Measurements from ENCODE around the gene HIP1. TPM values are rescaled to one million over a fixed set of nuclear protein-coding genes. Genes with fewer than 3 reads are reported as not detected.

The HIP1 gene
- total RNA-seq, 1 donor: 25.7 TPM

- Histone ChIP-seq H3K79me2 (ENCODE audit: insufficient read depth, low read length) (peaks cover 21% of the 10 kb centered on the region), H3K4me1 (ENCODE audit: insufficient read depth, low read length) (peaks cover 25% of the 10 kb centered on the region), H3K36me3 (ENCODE audit: insufficient read depth, low read length) (no peaks in the 10 kb centered on the region), H4K20me1 (ENCODE audit: insufficient read depth, low read length) (no peaks in the 10 kb centered on the region), H3K4me2 (ENCODE audit: insufficient read depth, low read length) (peak overlapping the region; percentile 94), H3K9me3 (ENCODE audit: low read depth, low read length) (no peaks in the 10 kb centered on the region), H3K27me3 (ENCODE audit: insufficient read depth, low read length) (no peaks in the 10 kb centered on the region), H2AFZ (ENCODE audit: low read length) (peak overlapping the region; percentile 94), H3K4me3 (ENCODE audit: insufficient read depth, low read length) (peak overlapping the region; percentile 98), H3K27ac (ENCODE audit: low read depth, low read length) (peak overlapping the region; percentile 65)
- DNase-seq (ENCODE audit: insufficient read length, low spot score, missing footprints): peak; percentile 84
- no peak for TF ChIP-seq CTCF (IDR thresholded peaks at IDR 0.05; ENCODE audit: extremely low read depth, low read depth, low read length)
Observed at GRCh38 chr7:75737856-75738603, 711 bp downstream of the HIP1 start.

DNA sequence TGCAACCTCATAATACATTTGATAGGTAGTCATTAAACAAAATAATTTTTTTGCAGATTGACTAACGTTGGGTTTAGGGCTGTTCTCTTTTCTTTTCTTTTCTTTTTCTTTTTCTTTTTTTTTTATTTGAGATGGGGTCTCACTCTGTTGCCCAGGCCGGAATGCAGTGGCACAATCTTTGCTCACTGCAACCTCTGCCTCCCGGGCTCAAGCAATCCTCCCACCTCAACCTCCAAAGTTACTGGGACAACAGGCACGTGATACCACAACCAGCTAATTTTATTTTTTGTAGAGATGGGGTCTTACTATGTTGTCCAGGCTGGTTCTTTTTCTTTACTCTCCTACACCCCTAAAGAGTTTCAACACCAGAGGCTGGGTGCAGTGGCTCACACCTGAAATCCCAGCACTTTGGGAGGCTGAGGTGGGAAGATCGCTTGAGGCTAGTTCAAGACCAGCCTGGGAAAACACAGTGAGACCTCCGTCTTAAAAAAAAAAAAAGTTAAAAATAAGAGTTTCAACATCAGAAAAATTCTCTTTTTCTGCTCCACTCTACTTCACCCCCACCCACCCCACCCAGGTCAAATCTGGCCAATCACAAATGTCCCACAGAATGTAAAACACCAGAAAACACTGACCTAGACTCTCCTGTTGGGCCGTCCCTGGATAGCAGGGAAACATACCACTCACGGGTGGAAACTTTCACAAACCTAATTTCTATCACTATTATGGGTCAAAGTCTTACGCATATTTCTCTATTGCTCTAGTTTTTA lies 3.0 kb downstream of the HIP1 start:
- Histone ChIP-seq H3K36me3 (ENCODE audit: insufficient read depth, low read length) (no peaks in the 10 kb centered on the region), H3K4me1 (ENCODE audit: insufficient read depth, low read length) (peaks cover 35% of the 10 kb centered on the region), H3K9me3 (ENCODE audit: low read depth, low read length) (no peaks in the 10 kb centered on the region), H3K4me2 (ENCODE audit: insufficient read depth, low read length) (no peak overlapping the region), H3K27ac (ENCODE audit: low read depth, low read length) (no peak overlapping the region), H2AFZ (ENCODE audit: low read length) (no peak overlapping the region), H3K4me3 (ENCODE audit: insufficient read depth, low read length) (no peak overlapping the region), H3K79me2 (ENCODE audit: insufficient read depth, low read length) (peaks cover 21% of the 10 kb centered on the region), H3K27me3 (ENCODE audit: insufficient read depth, low read length) (no peaks in the 10 kb centered on the region), H4K20me1 (ENCODE audit: insufficient read depth, low read length) (no peaks in the 10 kb centered on the region)
- DNase-seq (ENCODE audit: insufficient read length, low spot score, missing footprints): no peak
- TF ChIP-seq CTCF (IDR thresholded peaks at IDR 0.05; ENCODE audit: extremely low read depth, low read depth, low read length): no peak

DNA sequence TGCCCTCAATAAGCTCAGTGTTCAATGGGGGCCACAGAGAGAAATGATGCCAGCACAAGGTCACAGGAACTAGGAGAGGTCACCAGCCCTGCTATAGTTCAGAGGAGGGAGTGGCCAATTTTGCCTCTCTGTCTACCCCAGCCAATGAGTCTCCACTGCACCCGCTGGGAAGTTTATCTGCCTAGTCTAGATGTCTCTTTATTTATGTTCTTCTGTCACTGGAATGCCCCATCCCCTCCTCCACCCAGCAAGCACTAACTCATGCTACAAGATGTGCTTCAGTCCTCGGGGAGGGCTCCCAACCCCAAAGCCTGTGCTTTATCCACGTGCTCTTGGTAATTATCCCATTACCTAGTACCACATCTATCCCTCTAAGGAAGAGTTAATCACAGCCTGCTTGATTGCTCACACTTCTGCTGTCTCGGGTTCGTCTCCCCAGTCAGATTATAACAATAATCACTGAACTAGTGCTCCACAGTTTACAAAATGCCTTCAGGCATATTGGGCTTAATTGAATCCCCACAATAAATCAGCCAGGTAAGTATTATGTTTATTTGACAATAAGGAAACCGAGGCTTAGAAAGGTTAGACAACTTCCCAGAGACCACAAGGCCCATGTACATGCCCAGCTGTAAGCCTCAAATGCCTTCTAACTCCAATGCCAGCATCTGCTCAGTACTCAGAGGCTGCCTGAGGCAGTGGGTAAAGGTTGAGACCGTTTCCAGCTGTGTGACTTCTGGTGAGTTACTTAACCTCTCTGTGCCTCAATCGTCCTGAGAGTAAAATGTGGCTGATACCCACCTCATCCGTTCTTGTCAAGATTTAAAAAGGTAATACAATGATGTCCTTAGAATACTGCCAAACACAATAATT lies 3.9 kb downstream of the HIP1 start:
- Histone ChIP-seq H3K4me1 (ENCODE audit: insufficient read depth, low read length) (peaks cover 35% of the 10 kb centered on the region), H4K20me1 (ENCODE audit: insufficient read depth, low read length) (no peaks in the 10 kb centered on the region), H3K79me2 (ENCODE audit: insufficient read depth, low read length) (peaks cover 21% of the 10 kb centered on the region), H2AFZ (ENCODE audit: low read length) (peak overlapping the region; percentile 11), H3K4me3 (ENCODE audit: insufficient read depth, low read length) (no peak overlapping the region), H3K27ac (ENCODE audit: low read depth, low read length) (peak overlapping the region; percentile 50), H3K4me2 (ENCODE audit: insufficient read depth, low read length) (no peak overlapping the region), H3K9me3 (ENCODE audit: low read depth, low read length) (no peaks in the 10 kb centered on the region), H3K36me3 (ENCODE audit: insufficient read depth, low read length) (no peaks in the 10 kb centered on the region), H3K27me3 (ENCODE audit: insufficient read depth, low read length) (no peaks in the 10 kb centered on the region)
- TF ChIP-seq CTCF (IDR thresholded peaks at IDR 0.05; ENCODE audit: extremely low read depth, low read depth, low read length): no peak
- DNase-seq (ENCODE audit: insufficient read length, low spot score, missing footprints): no peak

Measured in osteoblast (primary cell).